Activated CD4-positive, alpha-beta T cell treated with anti-CD3 and anti-CD28 coated beads, Interleukin-2, amount 50 U/mL, for 4 hours (primary cell): Measurements from ENCODE around the gene MYO1C.
"Not testable (repeated sequence)": the region's sequence is repeated elsewhere in the genome, so short reads cannot be mapped to it uniquely, and the experiment has no call there.

ENCODE experiments used
- DNase-seq, 2 experiments: peaks; one replicate each; pipeline ENCODE4 v3.0.0-alpha.2; 2020

The MYO1C gene

GRCh38 chr17:1460233-1460632 lies 32.3 kb downstream of the MYO1C start:
- no peak for DNase-seq

GRCh38 chr17:1455797-1456599 lies 36.5 kb downstream of the MYO1C start, which contains the start of gene CRK:
Gene CRK (minus strand): TSS chr17:1456232. CDS start chr17:1456117, 115 bp downstream.
- peak; percentile 95 to 97 for DNase-seq

- DNase-seq = peak in 1 of 2 experiments; percentile 8
These were observed 37.1 kb downstream of the MYO1C start for GRCh38 chr17:1455291-1455796.

GRCh38 chr17:1454541-1454940 lies 37.9 kb downstream of the MYO1C start:
- no peak for DNase-seq

- DNase-seq = not testable (repeated sequence)
These were observed 38.8 kb downstream of the MYO1C start for GRCh38 chr17:1453694-1454093.

GRCh38 chr17:1452836-1453235 lies 39.6 kb downstream of the MYO1C start:
- DNase-seq = no peak

GRCh38 chr17:1450261-1450660 lies 42.2 kb downstream of the MYO1C start:
- DNase-seq = not testable (repeated sequence)

GRCh38 chr17:1449412-1449967 lies 43.0 kb downstream of the MYO1C start:
- no peak for DNase-seq

GRCh38 chr17:1447052-1447451 lies 45.4 kb downstream of the MYO1C start:
- no peak for DNase-seq

- DNase-seq = no peak
These were observed 46.3 kb downstream of the MYO1C start for GRCh38 chr17:1446201-1446600.

GRCh38 chr17:1445695-1446094 lies 46.8 kb downstream of the MYO1C start:
- not testable (repeated sequence) for DNase-seq

- not testable (repeated sequence) for DNase-seq
These were observed 49.8 kb downstream of the MYO1C start for GRCh38 chr17:1442721-1443120.

GRCh38 chr17:1442187-1442586 lies 50.3 kb downstream of the MYO1C start:
- DNase-seq = no peak

- DNase-seq = no peak
These were observed 51.6 kb downstream of the MYO1C start for GRCh38 chr17:1440921-1441320.

- no peak for DNase-seq
These were observed 53.8 kb downstream of the MYO1C start for GRCh38 chr17:1438593-1439083.

GRCh38 chr17:1435326-1435725 lies 57.2 kb downstream of the MYO1C start:
- no peak for DNase-seq

- no peak for DNase-seq
These were observed 58.3 kb downstream of the MYO1C start for GRCh38 chr17:1434150-1434549.

- no peak for DNase-seq
These were observed 60.8 kb downstream of the MYO1C start for GRCh38 chr17:1431631-1432104.

- no peak for DNase-seq
These were observed 68.9 kb downstream of the MYO1C start for GRCh38 chr17:1423456-1424135.

GRCh38 chr17:1422885-1423284 lies 69.6 kb downstream of the MYO1C start:
- DNase-seq = peak; percentile 3 to 9

- no peak for DNase-seq
These were observed 71.0 kb downstream of the MYO1C start for GRCh38 chr17:1421470-1421869.

- DNase-seq = no peak
These were observed 71.5 kb downstream of the MYO1C start for GRCh38 chr17:1420981-1421380.

- no peak for DNase-seq
These were observed 72.3 kb downstream of the MYO1C start for GRCh38 chr17:1420163-1420562.
